KMS-11 (cell line): ENCODE results near the gene CHORDC1.

Source experiments
- H2AFZ ChIP-seq: fragments of 200-600 bp; sonication (generic); 2 replicates; pipeline ENCODE4 v1.6.1; 2016; ENCODE audit warnings: antibody characterized with exemption, mixed run types, low read depth
- H3K27ac ChIP-seq: fragments of 200-600 bp; sonication (generic); 2 replicates; pipeline ENCODE4 v1.6.1; 2016; ENCODE audit warnings: mild to moderate bottlenecking, mixed run types
- H3K27me3 ChIP-seq: fragments of 200-600 bp; sonication (generic); 2 replicates; pipeline ENCODE4 v1.6.1; 2017; ENCODE audit warnings: mild to moderate bottlenecking, low read depth, mixed run types, moderate library complexity; ENCODE audit not compliant: insufficient read depth
- H3K36me3 ChIP-seq: fragments of 200-600 bp; sonication (generic); 2 replicates; pipeline ENCODE4 v1.6.1; 2017; ENCODE audit warnings: mild to moderate bottlenecking, mixed run types; ENCODE audit not compliant: insufficient read depth
- H3K4me1 ChIP-seq: fragments of 200-600 bp; sonication (generic); 2 replicates; pipeline ENCODE4 v1.6.1; 2016; ENCODE audit warnings: mild to moderate bottlenecking, low read depth, mixed run types; ENCODE audit not compliant: poor library complexity, severe bottlenecking
- H3K4me2 ChIP-seq: fragments of 200-600 bp; sonication (generic); 2 replicates; pipeline ENCODE4 v1.7.0; 2016; ENCODE audit warnings: mild to moderate bottlenecking, mixed run types
- H3K4me3 ChIP-seq: fragments of 200-600 bp; sonication (generic); IDR thresholded peaks from 2 replicates; pipeline ENCODE4 v1.6.1; 2017; ENCODE audit warnings: low read depth, low read length, mixed read lengths; ENCODE audit not compliant: insufficient read depth
- H3K79me2 ChIP-seq: fragments of 200-600 bp; sonication (generic); 2 replicates; pipeline ENCODE4 v1.6.1; 2016; ENCODE audit warnings: low read depth, mixed run types; ENCODE audit not compliant: insufficient read depth
- H3K9ac ChIP-seq: fragments of 200-600 bp; sonication (generic); 2 replicates; pipeline ENCODE4 v1.6.1; 2016; ENCODE audit warnings: mild to moderate bottlenecking, mixed run types
- H4K20me1 ChIP-seq: fragments of 200-600 bp; sonication (generic); 2 replicates; pipeline ENCODE4 v1.6.1; 2016; ENCODE audit warnings: mild to moderate bottlenecking, mixed run types; ENCODE audit not compliant: insufficient read depth
- TF ChIP-seq, protein P1 (sequence below): fragments of 200-600 bp; sonication (generic); conservative IDR thresholded peaks from 2 replicates; pipeline ENCODE4 v1.6.1; 2017; ENCODE audit warnings: low read depth, mild to moderate bottlenecking, antibody characterized with exemption, low read length, moderate library complexity, mixed read lengths

CHORDC1 gene

DNA sequence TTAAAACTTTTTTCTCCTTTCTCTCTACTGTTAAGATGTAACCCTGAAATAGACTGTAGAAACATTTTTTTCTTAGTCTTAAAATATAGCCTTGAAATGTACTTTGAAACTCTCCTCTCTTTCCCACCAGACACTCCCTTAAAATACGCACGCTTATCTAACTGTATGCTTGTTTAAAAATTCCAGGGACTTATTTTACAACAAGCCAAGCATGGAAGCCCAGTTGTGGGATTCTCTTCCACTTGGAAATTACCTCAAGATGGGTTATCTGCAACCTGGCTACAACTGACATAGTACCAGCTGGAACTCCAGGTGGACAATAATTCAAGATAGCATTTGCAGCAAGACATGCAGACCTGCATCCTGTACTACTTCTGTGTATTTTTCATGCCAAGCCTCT is 12.1 kb upstream of the CHORDC1 start:
- no peaks in the 10 kb centered on the region for H3K36me3 ChIP-seq
- H3K27ac ChIP-seq = no peak overlapping the region
- H3K4me1 ChIP-seq = no peaks in the 10 kb centered on the region
- no peak overlapping the region for H3K9ac ChIP-seq
- H4K20me1 ChIP-seq = no peaks in the 10 kb centered on the region
- H3K4me2 ChIP-seq = no peak overlapping the region
- H2AFZ ChIP-seq = no peak overlapping the region
- no peaks in the 10 kb centered on the region for H3K79me2 ChIP-seq
- no peaks in the 10 kb centered on the region for H3K27me3 ChIP-seq
- no peak overlapping the region for H3K4me3 ChIP-seq
- TF ChIP-seq, protein P1, sequence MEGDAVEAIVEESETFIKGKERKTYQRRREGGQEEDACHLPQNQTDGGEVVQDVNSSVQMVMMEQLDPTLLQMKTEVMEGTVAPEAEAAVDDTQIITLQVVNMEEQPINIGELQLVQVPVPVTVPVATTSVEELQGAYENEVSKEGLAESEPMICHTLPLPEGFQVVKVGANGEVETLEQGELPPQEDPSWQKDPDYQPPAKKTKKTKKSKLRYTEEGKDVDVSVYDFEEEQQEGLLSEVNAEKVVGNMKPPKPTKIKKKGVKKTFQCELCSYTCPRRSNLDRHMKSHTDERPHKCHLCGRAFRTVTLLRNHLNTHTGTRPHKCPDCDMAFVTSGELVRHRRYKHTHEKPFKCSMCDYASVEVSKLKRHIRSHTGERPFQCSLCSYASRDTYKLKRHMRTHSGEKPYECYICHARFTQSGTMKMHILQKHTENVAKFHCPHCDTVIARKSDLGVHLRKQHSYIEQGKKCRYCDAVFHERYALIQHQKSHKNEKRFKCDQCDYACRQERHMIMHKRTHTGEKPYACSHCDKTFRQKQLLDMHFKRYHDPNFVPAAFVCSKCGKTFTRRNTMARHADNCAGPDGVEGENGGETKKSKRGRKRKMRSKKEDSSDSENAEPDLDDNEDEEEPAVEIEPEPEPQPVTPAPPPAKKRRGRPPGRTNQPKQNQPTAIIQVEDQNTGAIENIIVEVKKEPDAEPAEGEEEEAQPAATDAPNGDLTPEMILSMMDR = no peak

GRCh38 chr11:90229791-90230190 is 6.9 kb upstream of the CHORDC1 start:
- H3K36me3 ChIP-seq = no peaks in the 10 kb centered on the region
- H3K79me2 ChIP-seq = no peaks in the 10 kb centered on the region
- H3K4me3 ChIP-seq = no peak overlapping the region
- H2AFZ ChIP-seq = no peak overlapping the region
- H3K4me1 ChIP-seq = no peaks in the 10 kb centered on the region
- no peak overlapping the region for H3K27ac ChIP-seq
- TF ChIP-seq, protein P1 = no peak
- no peaks in the 10 kb centered on the region for H3K27me3 ChIP-seq
- H3K9ac ChIP-seq = no peak overlapping the region
- H3K4me2 ChIP-seq = no peak overlapping the region
- no peaks in the 10 kb centered on the region for H4K20me1 ChIP-seq

GRCh38 chr11:90228056-90228455 is 5.2 kb upstream of the CHORDC1 start:
- Histone ChIP-seq H3K36me3 (no peaks in the 10 kb centered on the region), H4K20me1 (no peaks in the 10 kb centered on the region), H3K79me2 (no peaks in the 10 kb centered on the region), H3K4me3 (no peak overlapping the region), H3K9ac (no peak overlapping the region), H3K27me3 (no peaks in the 10 kb centered on the region), H3K27ac (no peak overlapping the region), H3K4me2 (no peak overlapping the region), H3K4me1 (no peaks in the 10 kb centered on the region), H2AFZ (no peak overlapping the region)
- TF ChIP-seq, protein P1 = no peak

- no peaks in the 10 kb centered on the region for H3K36me3 ChIP-seq
- no peaks in the 10 kb centered on the region for H3K27me3 ChIP-seq
- no peaks in the 10 kb centered on the region for H4K20me1 ChIP-seq
- H3K9ac ChIP-seq = peak overlapping the region; percentile 67; the same call in 1 of the 2 replicates
- peak overlapping the region; percentile 68 for H3K4me2 ChIP-seq
- H3K4me1 ChIP-seq = peaks cover 8% of the 10 kb centered on the region
- H2AFZ ChIP-seq = peak overlapping the region; percentile 81
- TF ChIP-seq, protein P1 = no peak
- no peak overlapping the region for H3K4me3 ChIP-seq
- peaks cover 40% of the 10 kb centered on the region for H3K79me2 ChIP-seq
- H3K27ac ChIP-seq = peak overlapping the region; percentile 36; the same call in 1 of the 2 replicates
Measured at GRCh38 chr11:90223248-90223585, 368 bp upstream of the CHORDC1 start.
